ENCODE data around the gene TLL1. TPM values are rescaled to one million over a fixed set of nuclear protein-coding genes. Genes with fewer than 3 reads are reported as not detected.

The TLL1 gene
- total RNA-seq, 1 donor = not detected

- no peak for DNase-seq (ENCODE audit: low read depth in 2 of 3, low spot score in 2 of 3)
Observed at GRCh38 chr4:165879641-165880040, 6.6 kb downstream of the TLL1 start.

GRCh38 chr4:165894159-165894558 is 21.1 kb downstream of the TLL1 start:
- no peak for DNase-seq (ENCODE audit: low read depth in 2 of 3, low spot score in 2 of 3)

DNA sequence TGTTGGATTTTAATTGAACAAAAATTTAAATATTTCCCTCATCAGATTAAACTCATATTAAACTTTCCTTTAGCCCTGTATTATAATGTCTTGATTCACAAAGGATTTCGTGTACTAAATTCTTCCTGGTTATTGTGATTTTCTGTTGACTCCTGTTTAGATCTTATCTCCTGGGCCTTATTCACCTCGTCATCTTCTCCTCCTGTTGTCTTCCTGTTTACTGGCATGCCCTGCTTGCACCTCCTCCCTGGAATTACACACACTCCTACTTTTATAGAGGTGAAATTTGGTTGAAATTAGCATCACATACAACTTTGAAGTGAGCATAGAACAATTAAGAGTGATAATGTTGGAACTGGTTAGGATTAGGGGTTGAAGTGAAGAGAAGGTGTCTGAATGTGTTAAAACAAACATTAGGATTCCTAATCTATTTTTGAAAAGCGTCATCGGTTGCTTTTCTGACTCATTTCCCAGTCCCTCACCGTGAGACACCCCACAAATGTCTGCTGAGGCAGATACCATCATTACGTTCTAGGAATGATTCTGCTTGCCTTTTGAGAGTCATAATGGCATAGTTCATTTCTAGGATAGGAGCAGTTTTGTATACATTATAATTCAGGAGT is 32.5 kb downstream of the TLL1 start:
- DNase-seq (ENCODE audit: low read depth in 2 of 3, low spot score in 2 of 3) = no peak

- no peak for DNase-seq (ENCODE audit: low read depth in 2 of 3, low spot score in 2 of 3)
Observed at GRCh38 chr4:165906272-165906671, 33.2 kb downstream of the TLL1 start.

DNA sequence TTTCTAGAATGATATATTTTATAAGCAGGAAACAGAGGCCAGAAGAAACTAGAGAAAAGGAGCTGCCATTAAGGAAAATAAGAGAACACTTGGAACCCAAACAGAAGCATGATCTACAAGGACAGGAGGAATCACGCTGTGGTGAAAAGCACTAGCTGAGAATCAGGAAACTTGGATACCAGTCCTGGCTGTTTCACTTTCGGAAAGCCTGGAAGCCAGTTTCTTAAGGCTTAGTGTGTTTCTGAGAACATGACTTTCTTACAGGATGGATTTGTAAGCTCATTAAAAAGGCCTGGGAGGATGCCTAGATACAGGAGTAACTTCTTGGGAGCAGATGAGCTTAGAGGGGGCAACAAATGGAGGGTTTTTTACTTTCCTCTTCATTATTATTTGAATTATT is 36.9 kb downstream of the TLL1 start:
- DNase-seq (ENCODE audit: low read depth in 2 of 3, low spot score in 2 of 3) = no peak

GRCh38 chr4:165915215-165915614 is 42.2 kb downstream of the TLL1 start:
- DNase-seq (ENCODE audit: low read depth in 2 of 3, low spot score in 2 of 3) = no peak

- no peak for DNase-seq (ENCODE audit: low read depth in 2 of 3, low spot score in 2 of 3)
Observed at GRCh38 chr4:165921546-165921945, 48.5 kb downstream of the TLL1 start.

DNA sequence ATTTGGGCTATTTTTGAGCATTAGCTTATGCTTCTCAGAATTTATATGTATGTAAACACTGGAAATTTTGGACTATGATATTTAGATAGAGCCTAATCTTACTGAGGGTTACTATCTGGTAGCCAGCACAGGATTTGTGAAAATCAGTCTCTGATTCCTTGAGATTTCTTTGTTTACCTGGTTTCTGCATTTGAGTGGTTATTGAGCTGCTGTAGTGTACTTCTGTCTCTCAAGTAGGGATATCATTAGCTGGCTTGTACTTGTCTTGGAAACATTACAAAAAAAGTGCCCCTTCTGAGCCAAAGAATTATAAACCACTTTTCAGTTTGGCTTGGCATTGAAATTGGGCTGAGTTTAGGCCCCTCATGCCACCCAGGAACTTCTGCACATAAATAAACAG is 49.7 kb downstream of the TLL1 start:
- DNase-seq (ENCODE audit: low read depth in 2 of 3, low spot score in 2 of 3) = no peak

- no peak for DNase-seq (ENCODE audit: low read depth in 2 of 3, low spot score in 2 of 3)
Observed at GRCh38 chr4:165926307-165926706, 53.3 kb downstream of the TLL1 start.

DNA sequence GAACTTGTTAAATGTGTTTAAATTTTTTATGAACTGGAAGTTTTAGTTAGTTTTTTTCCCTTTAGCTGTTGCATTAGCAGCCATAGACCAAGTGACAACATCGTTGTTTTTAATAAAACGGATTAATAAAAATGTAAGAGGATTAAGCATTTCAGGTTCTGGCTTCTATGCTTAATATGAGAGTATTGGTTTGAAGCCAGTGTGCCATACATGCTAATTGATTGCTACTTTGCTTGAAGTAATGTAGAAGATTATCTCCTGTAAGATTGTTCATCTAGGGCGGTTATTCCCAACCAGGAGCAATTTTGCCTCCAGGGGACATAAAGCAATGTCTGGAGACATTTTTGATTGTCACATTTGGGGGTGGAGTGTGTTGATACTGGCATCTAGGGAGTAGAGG is 54.3 kb downstream of the TLL1 start:
- DNase-seq (ENCODE audit: low read depth in 2 of 3, low spot score in 2 of 3) = no peak

DNA sequence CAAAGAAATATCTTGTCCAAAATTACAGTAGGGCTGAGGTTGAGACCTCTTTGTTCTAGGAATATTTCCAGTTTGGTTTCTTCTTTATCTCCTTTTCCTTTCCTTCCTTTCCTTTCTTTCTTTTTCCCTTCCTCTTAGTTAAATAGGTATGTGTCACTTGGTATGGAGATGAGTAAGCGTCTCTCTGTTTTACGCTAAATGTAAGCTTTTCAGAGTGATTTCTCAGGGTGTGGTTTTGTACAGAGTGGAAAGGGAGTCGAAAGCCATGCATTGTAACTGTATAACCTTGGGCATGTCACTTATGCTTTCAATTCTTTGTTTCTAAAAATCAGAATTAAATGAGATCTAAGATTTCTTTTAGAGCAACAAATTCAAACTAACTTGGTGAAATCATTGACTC is 54.8 kb downstream of the TLL1 start:
- no peak for DNase-seq (ENCODE audit: low read depth in 2 of 3, low spot score in 2 of 3)

- DNase-seq (ENCODE audit: low read depth in 2 of 3, low spot score in 2 of 3) = no peak
Observed at GRCh38 chr4:165928601-165929000, 55.6 kb downstream of the TLL1 start.

DNA sequence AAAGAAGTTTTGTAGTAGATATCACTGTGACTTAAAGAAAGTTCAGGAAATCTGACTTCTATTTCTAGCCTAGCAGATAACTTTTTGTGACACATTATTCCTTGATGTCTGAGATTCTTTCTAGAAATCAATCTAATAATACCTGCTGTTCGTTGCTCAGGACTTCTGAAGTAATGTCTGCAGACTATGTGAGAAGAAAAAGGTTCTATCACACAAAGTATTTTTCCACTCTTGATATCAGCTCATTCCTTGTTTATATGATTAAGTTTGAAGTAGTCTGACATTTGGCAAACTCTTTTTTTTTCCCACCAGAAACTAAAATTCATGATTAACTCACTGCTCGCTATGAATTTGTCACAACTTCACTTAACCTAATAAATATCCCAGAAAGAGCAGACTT is 56.6 kb downstream of the TLL1 start:
- no peak for DNase-seq (ENCODE audit: low read depth in 2 of 3, low spot score in 2 of 3)

DNA sequence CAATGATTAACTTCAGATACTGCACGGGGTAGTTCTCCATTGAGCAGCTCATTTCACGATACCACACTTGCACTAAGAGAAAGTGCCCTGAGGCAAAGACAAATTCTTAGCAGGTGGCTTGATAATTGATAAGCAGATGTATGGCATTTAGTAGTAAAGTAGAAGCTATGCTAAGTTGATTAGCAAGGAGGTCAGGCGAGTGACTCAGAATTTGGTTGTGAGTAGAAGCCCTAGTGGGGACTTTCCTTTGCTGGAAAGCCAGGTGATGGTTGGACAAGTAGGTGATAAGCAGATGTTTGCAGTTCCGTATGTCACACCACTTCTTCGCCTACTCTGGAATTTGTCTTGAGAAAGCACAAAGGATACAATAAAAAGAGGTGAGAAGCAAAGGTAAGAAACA is 58.7 kb downstream of the TLL1 start:
- DNase-seq (ENCODE audit: low read depth in 2 of 3, low spot score in 2 of 3) = no peak

DNA sequence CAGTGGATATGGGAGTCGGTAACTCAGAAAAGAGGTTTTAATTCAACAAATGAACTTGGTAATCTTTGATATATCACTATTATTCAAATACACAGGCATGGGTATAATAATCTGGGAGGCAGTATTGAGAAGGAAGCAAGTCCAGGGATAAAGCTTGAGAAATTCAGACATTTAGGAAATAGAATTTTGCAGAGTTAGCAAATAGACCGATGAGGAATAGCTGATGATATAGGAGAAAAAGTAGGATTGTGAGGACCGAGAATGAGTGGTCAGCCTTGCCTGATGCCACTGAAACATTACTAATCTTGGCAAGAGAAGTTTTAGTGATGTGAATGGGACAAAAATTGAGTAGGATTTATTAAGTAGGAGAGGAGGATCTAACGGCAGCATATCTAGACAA is 71.9 kb downstream of the TLL1 start:
- DNase-seq (ENCODE audit: low read depth in 2 of 3, low spot score in 2 of 3) = no peak

DNA sequence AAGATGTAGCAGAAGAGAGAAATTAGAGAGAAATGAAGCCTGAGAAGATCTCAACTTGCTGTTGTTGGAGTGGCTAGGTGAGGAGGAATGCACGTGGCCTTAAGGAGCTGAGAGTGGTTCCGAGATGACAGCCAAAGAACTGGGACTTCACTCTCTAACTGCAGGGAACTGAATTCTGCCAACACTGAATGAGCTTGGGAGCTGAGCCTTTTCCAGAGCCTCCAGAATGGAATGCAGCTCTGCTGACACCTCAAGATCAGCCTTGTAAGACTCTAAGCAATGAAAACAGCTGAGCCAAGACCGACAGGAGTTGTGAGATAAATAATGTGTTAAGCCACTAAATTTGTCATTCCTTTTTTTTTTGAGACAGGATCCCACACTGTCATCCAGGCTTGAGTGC is 73.0 kb downstream of the TLL1 start:
- DNase-seq (ENCODE audit: low read depth in 2 of 3, low spot score in 2 of 3) = no peak

GRCh38 chr4:165947019-165947418 is 74.0 kb downstream of the TLL1 start:
- DNase-seq (ENCODE audit: low read depth in 2 of 3, low spot score in 2 of 3) = no peak

GRCh38 chr4:165953181-165953580 is 80.1 kb downstream of the TLL1 start:
- no peak for DNase-seq (ENCODE audit: low read depth in 2 of 3, low spot score in 2 of 3)

- no peak for DNase-seq (ENCODE audit: low read depth in 2 of 3, low spot score in 2 of 3)
Observed at GRCh38 chr4:165963621-165964020, 90.6 kb downstream of the TLL1 start.

- no peak for DNase-seq (ENCODE audit: low read depth in 2 of 3, low spot score in 2 of 3)
Observed at GRCh38 chr4:165964591-165964990, 91.6 kb downstream of the TLL1 start.

GRCh38 chr4:165965503-165965902 is 92.5 kb downstream of the TLL1 start:
- no peak for DNase-seq (ENCODE audit: low read depth in 2 of 3, low spot score in 2 of 3)

- DNase-seq (ENCODE audit: low read depth in 2 of 3, low spot score in 2 of 3) = no peak
Observed at GRCh38 chr4:165966833-165967232, 93.8 kb downstream of the TLL1 start.

GRCh38 chr4:165967486-165967885 is 94.4 kb downstream of the TLL1 start:
- no peak for DNase-seq (ENCODE audit: low read depth in 2 of 3, low spot score in 2 of 3)

Measured in hematopoietic multipotent progenitor cell (in vitro differentiated cells).